ENCODE measurements around the gene NDUFA11. TPM values are rescaled to one million over a fixed set of nuclear protein-coding genes. Genes with fewer than 3 reads are reported as not detected.

The NDUFA11 gene
- total and polyA plus RNA-seq, 7 donors: 242 to 450 (median 395) TPM

- H3K36me3 ChIP-seq: peaks cover 12 to 52% (median 14%) of the 10 kb centered on the region in 4 donors
- TF ChIP-seq EP300 (IDR thresholded peaks at IDR 0.05) (no peak), POLR2AphosphoS5 (IDR thresholded peaks at IDR 0.05) (peak in 2 of 4 donors; percentile 34 to 42)
- H3K9me3 ChIP-seq: no peaks in the 10 kb centered on the region
- H3K27ac ChIP-seq: peak overlapping the region; percentile 69 to 85 (median 77)
- peaks cover 0 to 90% (median 64%) of the 10 kb centered on the region in 4 donors for H3K4me1 ChIP-seq
- 93 to 96% methylated on average over 20 of the region's 20 CpGs for WGBS, 2 donors
- H3K27me3 ChIP-seq: no peaks in the 10 kb centered on the region
- intact Hi-C loops (cut with DNase I): no loop called here
- H3K4me3 ChIP-seq: no peak overlapping the region
- DNase-seq: no peak
Measured at GRCh38 chr19:5933391-5934068, 29.9 kb upstream of the NDUFA11 start.

- Histone ChIP-seq H3K4me1 (peaks cover 0 to 91% (median 63%) of the 10 kb centered on the region in 4 donors), H3K36me3 (peaks cover 15 to 58% (median 16%) of the 10 kb centered on the region in 4 donors), H3K27ac (peak overlapping the region in 3 of 4 donors; percentile 69 to 85 (median 80)), H3K4me3 (no peak overlapping the region), H3K9me3 (no peaks in the 10 kb centered on the region), H3K27me3 (no peaks in the 10 kb centered on the region)
- TF ChIP-seq POLR2A (IDR thresholded peaks at IDR 0.05): no peak
- no peak for TF ChIP-seq EP300 (IDR thresholded peaks at IDR 0.05)
- intact Hi-C loops (cut with DNase I): no loop called here
- no peak for DNase-seq
- WGBS, 2 donors: 95 to 96% methylated on average over 21 of the region's 21 CpGs
Measured at GRCh38 chr19:5932609-5933262, 29.1 kb upstream of the NDUFA11 start.

GRCh38 chr19:5932146-5932545 lies 28.6 kb upstream of the NDUFA11 start:
- H3K9me3 ChIP-seq: no peaks in the 10 kb centered on the region
- WGBS, 2 donors: 95 to 97% methylated on average over 18 of the region's 18 CpGs
- H3K4me1 ChIP-seq: peaks cover 0 to 91% (median 63%) of the 10 kb centered on the region in 4 donors
- no peaks in the 10 kb centered on the region for H3K27me3 ChIP-seq
- no peak for TF ChIP-seq EP300 (IDR thresholded peaks at IDR 0.05)
- TF ChIP-seq POLR2AphosphoS5 (IDR thresholded peaks at IDR 0.05): peak in 1 of 4 donors; percentile 24
- no peak for TF ChIP-seq POLR2A (IDR thresholded peaks at IDR 0.05)
- intact Hi-C loops (cut with DNase I): no loop called here
- no peak overlapping the region for H3K4me3 ChIP-seq
- peak overlapping the region in 3 of 4 donors; percentile 69 to 85 (median 80) for H3K27ac ChIP-seq
- no peak for DNase-seq
- H3K36me3 ChIP-seq: peaks cover 15 to 64% (median 19%) of the 10 kb centered on the region in 4 donors

- H3K4me3 ChIP-seq: no peak overlapping the region
- H3K36me3 ChIP-seq: peaks cover 15 to 66% (median 19%) of the 10 kb centered on the region in 4 donors
- intact Hi-C loops (cut with DNase I): no loop called here
- no peaks in the 10 kb centered on the region for H3K27me3 ChIP-seq
- no peaks in the 10 kb centered on the region for H3K9me3 ChIP-seq
- no peak for TF ChIP-seq CTCF (IDR thresholded peaks at IDR 0.05)
- no peak for TF ChIP-seq EP300 (IDR thresholded peaks at IDR 0.05)
- no peak for TF ChIP-seq POLR2A (IDR thresholded peaks at IDR 0.05)
- no peak for TF ChIP-seq POLR2AphosphoS5 (IDR thresholded peaks at IDR 0.05)
- 94 to 96% methylated on average over 11 of the region's 11 CpGs for WGBS, 2 donors
- H3K4me1 ChIP-seq: peaks cover 0 to 91% (median 70%) of the 10 kb centered on the region in 4 donors
- DNase-seq: no peak
- peak overlapping the region in 3 of 4 donors; percentile 69 to 85 (median 80) for H3K27ac ChIP-seq
Measured at GRCh38 chr19:5931251-5931650, 27.7 kb upstream of the NDUFA11 start.

- H3K27ac ChIP-seq: peak overlapping the region in 3 of 4 donors; percentile 33 to 85 (median 80)
- H3K4me1 ChIP-seq: peaks cover 0 to 88% (median 66%) of the 10 kb centered on the region in 4 donors
Measured at GRCh38 chr19:5929625-5930024, 26.0 kb upstream of the NDUFA11 start.

More at GRCh38 chr19:5929625-5930024, 26.0 kb upstream of the NDUFA11 start:
- 72 to 86% methylated on average over 14 of the region's 14 CpGs for WGBS, 2 donors
- H3K9me3 ChIP-seq: no peaks in the 10 kb centered on the region
- intact Hi-C loops (cut with DNase I): no loop called here
- H3K27me3 ChIP-seq: no peaks in the 10 kb centered on the region
- H3K4me3 ChIP-seq: no peak overlapping the region
- no peak for DNase-seq
- peaks cover 22 to 75% (median 30%) of the 10 kb centered on the region in 4 donors for H3K36me3 ChIP-seq
- TF ChIP-seq POLR2AphosphoS5 (IDR thresholded peaks at IDR 0.05): no peak
- TF ChIP-seq EP300 (IDR thresholded peaks at IDR 0.05): no peak
- TF ChIP-seq POLR2A (IDR thresholded peaks at IDR 0.05): no peak
- TF ChIP-seq CTCF (IDR thresholded peaks at IDR 0.05): no peak

Data from sigmoid colon (tissue), 7 donors.